SH-SY5Y (cell line): ENCODE results near the gene SEMA3F.

Source experiments
- GATA2 ChIP-seq: IDR thresholded peaks from 2 replicates; pipeline ENCODE4 v1.6.1; 2011; ENCODE audit warnings: mild to moderate bottlenecking, low read depth, low read length
- GATA3 ChIP-seq: IDR thresholded peaks from 2 replicates; pipeline ENCODE4 v1.6.1; 2011; ENCODE audit warnings: low read depth, mild to moderate bottlenecking, low read length, moderate library complexity

SEMA3F gene

GRCh38 chr3:50207359-50208042 lies 52.4 kb downstream of the SEMA3F start:
- no peak for TF ChIP-seq GATA3
- TF ChIP-seq GATA2: no peak

GRCh38 chr3:50208677-50209344 lies 53.7 kb downstream of the SEMA3F start:
- TF ChIP-seq GATA3 (no peak), GATA2 (no peak)

GRCh38 chr3:50210176-50210509 lies 55.0 kb downstream of the SEMA3F start:
- TF ChIP-seq GATA2: no peak
- no peak for TF ChIP-seq GATA3

GRCh38 chr3:50210510-50211367 lies 55.6 kb downstream of the SEMA3F start:
- no peak for TF ChIP-seq GATA3
- no peak for TF ChIP-seq GATA2

DNA sequence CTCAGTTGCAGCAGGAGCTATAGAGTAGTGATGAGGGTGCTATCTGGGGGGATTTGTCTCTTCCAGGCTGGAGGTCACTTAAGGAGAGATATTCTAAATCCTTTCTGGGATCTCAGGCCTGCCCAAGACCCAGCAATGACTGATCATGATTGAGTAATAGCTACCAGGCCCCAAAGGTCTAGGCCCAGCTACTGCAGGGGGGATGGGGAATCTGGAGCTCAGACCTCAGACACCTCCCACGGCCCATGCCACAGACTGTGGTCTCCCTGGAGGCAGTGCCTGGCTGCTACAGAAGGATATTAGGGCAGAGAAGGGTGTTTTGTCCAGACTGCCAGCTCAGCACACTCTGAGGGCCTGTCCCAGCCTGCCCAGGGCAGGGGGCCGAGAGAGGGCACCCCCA lies 56.8 kb downstream of the SEMA3F start:
- no peak for TF ChIP-seq GATA2
- TF ChIP-seq GATA3: no peak

- TF ChIP-seq GATA2 (no peak), GATA3 (no peak)
Observed at GRCh38 chr3:50212502-50212901, 57.4 kb downstream of the SEMA3F start.

- no peak for TF ChIP-seq GATA3
- no peak for TF ChIP-seq GATA2
Observed at GRCh38 chr3:50212971-50213370, 57.8 kb downstream of the SEMA3F start.

GRCh38 chr3:50213373-50213772 lies 58.2 kb downstream of the SEMA3F start:
- TF ChIP-seq GATA3 (no peak), GATA2 (no peak)

GRCh38 chr3:50214824-50215223 lies 59.7 kb downstream of the SEMA3F start:
- TF ChIP-seq GATA3 (no peak), GATA2 (no peak)

- TF ChIP-seq GATA3 (no peak), GATA2 (no peak)
Observed at GRCh38 chr3:50215529-50215928, 60.4 kb downstream of the SEMA3F start.

DNA sequence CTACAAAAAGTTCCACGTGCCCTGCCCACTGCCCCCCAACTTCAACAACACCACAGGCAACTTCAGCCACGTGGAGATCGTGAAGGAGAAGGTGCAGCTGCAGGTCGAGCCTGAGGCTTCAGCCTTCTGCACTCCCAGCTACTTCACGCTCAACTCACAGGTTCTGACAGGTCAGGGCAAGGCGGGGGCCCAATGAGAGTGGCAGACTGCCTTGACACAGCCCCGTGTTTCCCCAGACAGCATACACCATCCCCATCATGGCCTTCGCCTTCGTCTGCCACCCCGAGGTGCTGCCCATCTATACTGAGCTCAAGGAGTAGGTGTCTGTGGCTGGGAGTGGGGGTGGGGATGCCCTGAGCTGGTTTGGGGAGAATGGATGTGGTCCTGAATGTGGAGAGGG lies 62.6 kb downstream of the SEMA3F start:
- no peak for TF ChIP-seq GATA3
- no peak for TF ChIP-seq GATA2

DNA sequence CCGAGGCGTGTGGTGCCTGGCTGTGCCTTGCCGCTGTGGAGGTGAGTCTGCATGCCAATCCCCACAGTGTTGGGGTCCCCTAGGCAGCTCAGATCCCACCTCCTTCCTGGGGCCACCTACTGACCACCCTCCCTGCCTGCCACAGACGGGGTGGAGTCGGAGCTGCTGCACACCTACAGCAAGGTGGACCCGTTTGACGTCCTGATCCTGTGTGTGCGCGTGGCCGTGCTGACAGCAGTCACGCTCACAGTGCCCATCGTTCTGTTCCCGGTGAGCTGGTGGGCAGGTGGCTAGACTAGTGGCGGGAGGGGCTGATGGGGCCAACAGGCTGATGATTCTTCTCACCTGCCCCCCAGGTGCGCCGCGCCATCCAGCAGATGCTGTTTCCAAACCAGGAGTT lies 63.3 kb downstream of the SEMA3F start:
- no peak for TF ChIP-seq GATA3
- no peak for TF ChIP-seq GATA2

DNA sequence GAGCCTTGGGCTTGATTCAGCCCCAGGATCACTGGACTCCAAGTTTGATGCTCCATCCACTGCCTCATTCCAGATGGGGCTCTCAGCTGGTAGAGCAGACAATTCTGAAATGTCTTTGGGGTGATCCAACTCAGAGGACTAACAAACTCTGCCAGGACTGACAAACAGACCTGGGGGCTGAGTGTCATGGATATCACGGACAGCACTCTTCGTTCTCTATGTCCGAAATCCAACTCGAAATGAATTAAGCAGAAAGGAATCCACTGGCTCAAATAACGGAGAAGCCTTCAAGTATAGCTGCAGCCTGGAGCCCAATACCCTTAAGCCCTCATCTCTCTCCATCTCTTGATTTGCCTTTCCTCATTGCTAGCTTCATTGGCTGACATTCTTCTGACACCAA lies 64.2 kb downstream of the SEMA3F start:
- TF ChIP-seq GATA3 (no peak), GATA2 (no peak)

GRCh38 chr3:50220109-50220508 lies 65.0 kb downstream of the SEMA3F start:
- TF ChIP-seq GATA3 (no peak), GATA2 (no peak)

GRCh38 chr3:50221051-50221410 lies 65.9 kb downstream of the SEMA3F start:
- TF ChIP-seq GATA3: no peak
